GM23338 (cell line): Measurements from ENCODE around the gene HLA-DPA1. TPM values are rescaled to one million over a fixed set of nuclear protein-coding genes. Genes with fewer than 3 reads are reported as not detected.

Experiments
- ATAC-seq: fragments of 200-7000 bp; cut with Tn5 transposase; 3 replicates; pipeline ENCODE4 v1.9.1; 2020
- DNase-seq: peaks from one replicate; pipeline ENCODE4 v3.0.0-alpha.2; 2015; ENCODE audit warnings: low spot score
- H2AFZ ChIP-seq: fragments of 200-600 bp; sonication (generic); 2 replicates; pipeline ENCODE4 v1.8.0; 2016; ENCODE audit warnings: antibody characterized with exemption, mild to moderate bottlenecking, moderate library complexity
- H3F3A ChIP-seq: fragments of 200-600 bp; sonication (generic); replicated peaks from 2 replicates; pipeline ENCODE4 v1.8.0; 2017; ENCODE audit warnings: antibody characterized with exemption, mixed run types, low read depth
- H3K27ac ChIP-seq: fragments of 200-600 bp; sonication (generic); 2 replicates; pipeline ENCODE4 v1.6.1; 2016; ENCODE audit warnings: low read depth
- H3K27me3 ChIP-seq: fragments of 200-600 bp; sonication (generic); 2 replicates; pipeline ENCODE4 v1.8.0; 2016; ENCODE audit warnings: mild to moderate bottlenecking, mixed run types, moderate library complexity; ENCODE audit not compliant: insufficient read depth
- H3K36me3 ChIP-seq: fragments of 200-600 bp; sonication (generic); 2 replicates; pipeline ENCODE4 v1.8.0; 2016; ENCODE audit warnings: mild to moderate bottlenecking; ENCODE audit not compliant: insufficient read depth
- H3K4me1 ChIP-seq: fragments of 200-600 bp; sonication (generic); 2 replicates; pipeline ENCODE4 v1.8.0; 2016; ENCODE audit warnings: mild to moderate bottlenecking, moderate library complexity; ENCODE audit not compliant: insufficient read depth
- H3K4me2 ChIP-seq: fragments of 200-600 bp; sonication (generic); 2 replicates; pipeline ENCODE4 v1.7.1; 2017; ENCODE audit warnings: mixed run types
- H3K4me3 ChIP-seq: fragments of 200-600 bp; sonication (generic); 2 replicates; pipeline ENCODE4 v1.6.1; 2016; ENCODE audit warnings: mixed run types
- H3K79me2 ChIP-seq: fragments of 200-600 bp; sonication (generic); replicated peaks from 2 replicates; pipeline ENCODE4 v1.8.0; 2017; ENCODE audit warnings: mild to moderate bottlenecking; ENCODE audit not compliant: insufficient read depth
- H3K9me2 ChIP-seq: fragments of 200-600 bp; sonication (generic); 2 replicates; pipeline ENCODE4 v1.8.0; 2017; ENCODE audit not compliant: insufficient read depth
- H4K20me1 ChIP-seq: fragments of 200-600 bp; sonication (generic); replicated peaks from 2 replicates; pipeline ENCODE4 v1.8.0; 2017; ENCODE audit warnings: mild to moderate bottlenecking; ENCODE audit not compliant: insufficient read depth
- H3K27ac Mint-ChIP-seq: 2 replicates; pipeline ENCODE4 v1.8.0; 2020; ENCODE audit warnings: inconsistent platforms, mild to moderate bottlenecking, moderate library complexity, mixed read lengths
- H3K27me3 Mint-ChIP-seq: 3 replicates; pipeline ENCODE4 v1.8.0; 2022; ENCODE audit warnings: low read depth, mild to moderate bottlenecking, moderate library complexity, mixed read lengths, inconsistent platforms; ENCODE audit not compliant: insufficient read depth, poor library complexity
- H3K36me3 Mint-ChIP-seq: 3 replicates; pipeline ENCODE4 v1.8.0; 2021; ENCODE audit warnings: low read depth, mild to moderate bottlenecking, inconsistent platforms, moderate library complexity, mixed read lengths
- H3K4me1 Mint-ChIP-seq: 3 replicates; pipeline ENCODE4 v1.8.0; 2020; ENCODE audit warnings: mild to moderate bottlenecking, inconsistent platforms, mixed read lengths
- H3K4me3 Mint-ChIP-seq: 3 replicates; pipeline ENCODE4 v1.8.0; 2021; ENCODE audit warnings: moderate library complexity, mild to moderate bottlenecking, inconsistent platforms, mixed read lengths
- H3K9me3 Mint-ChIP-seq: 3 replicates; pipeline ENCODE4 v1.8.0; 2020; ENCODE audit warnings: moderate library complexity, mild to moderate bottlenecking, inconsistent platforms, mixed read lengths
- CREB1 ChIP-seq: fragments of 250-450 bp; sonication (Bioruptor Pico); IDR thresholded peaks from 2 replicates; pipeline ENCODE4 v1.5.0; 2020; ENCODE audit warnings: low read depth, mild to moderate bottlenecking, moderate library complexity
- CTCF ChIP-seq, 2 experiments: fragments of 200-600 bp in 1 of 2; sonication (generic) in 1 of 2; conservative IDR thresholded peaks; 2 replicates each; pipeline versions ENCODE4 v1.5.1 to v1.6.1; 2016 to 2017; ENCODE audit warnings: antibody characterized with exemption in 2 of 2, low read depth in 2 of 2, mild to moderate bottlenecking in 2 of 2, moderate library complexity in 1 of 2
- EZH2 ChIP-seq: fragments of 200-600 bp; sonication (generic); IDR thresholded peaks from one replicate; pipeline ENCODE4 v1.8.0; 2017; ENCODE audit warnings: antibody characterized with exemption, mild to moderate bottlenecking, low read depth; ENCODE audit not compliant: unreplicated experiment
- EZH2phosphoT487 ChIP-seq: fragments of 200-600 bp; sonication (generic); IDR thresholded peaks from one replicate; pipeline ENCODE4 v1.8.1; 2018; ENCODE audit warnings: antibody characterized with exemption; ENCODE audit not compliant: unreplicated experiment
- JUNB ChIP-seq: IDR thresholded peaks from one replicate; pipeline ENCODE4 v1.6.1; 2016; ENCODE audit warnings: antibody characterized with exemption; ENCODE audit not compliant: unreplicated experiment
- NANOG ChIP-seq: IDR thresholded peaks from 2 replicates; pipeline ENCODE4 v1.6.1; 2016; ENCODE audit warnings: antibody characterized with exemption, borderline replicate concordance
- POLR2AphosphoS5 ChIP-seq: IDR thresholded peaks from 2 replicates; pipeline ENCODE4 v1.6.1; 2016; ENCODE audit warnings: antibody characterized with exemption, low read depth
- STAT1 ChIP-seq: IDR thresholded peaks from one replicate; pipeline ENCODE4 v1.6.1; 2016; ENCODE audit warnings: antibody characterized with exemption; ENCODE audit not compliant: unreplicated experiment
- ZNF114 ChIP-seq: fragments of 250-450 bp; sonication (Bioruptor Pico); IDR thresholded peaks from 2 replicates; pipeline ENCODE4 v1.5.0; 2020; ENCODE audit warnings: mild to moderate bottlenecking, moderate library complexity
- ZNF331 ChIP-seq: fragments of 250-450 bp; sonication (Bioruptor Pico); IDR thresholded peaks from 2 replicates; pipeline ENCODE4 v1.5.0; 2020; ENCODE audit warnings: low read depth, mild to moderate bottlenecking, moderate library complexity
- polyA plus RNA-seq: library from polyadenylated mRNA; unstranded; fragments of >200 nt; fragmentation: Nextera tagmentation; extraction: Ambion mirVana; gene quantifications from 2 replicates; pipeline ENCODE4 v1.2.1, GENCODE V29; 2016
- total RNA-seq: library from RNA; depleted of rRNA; stranded (reverse); fragments of >200 nt; shearing (Covaris generic); gene quantifications from 2 replicates; pipeline ENCODE4 v1.2.3, GENCODE V29; 2014
- TF ChIP-seq, protein P1 (sequence below): IDR thresholded peaks from 2 replicates; pipeline ENCODE4 v1.6.1; 2016; ENCODE audit warnings: antibody characterized with exemption
- TF ChIP-seq, protein P2 (sequence below): IDR thresholded peaks from one replicate; pipeline ENCODE4 v1.6.1; 2018; ENCODE audit warnings: antibody characterized with exemption; ENCODE audit not compliant: unreplicated experiment
- TF ChIP-seq, protein P3 (sequence below): fragments of 250-450 bp; sonication (Bioruptor Pico); IDR thresholded peaks from 2 replicates; pipeline ENCODE4 v1.5.0; 2020; ENCODE audit warnings: mild to moderate bottlenecking, moderate library complexity

Gene HLA-DPA1
- total and polyA plus RNA-seq, 2 experiments from 2014 or later: 4.1 to 6.9 TPM

DNA sequence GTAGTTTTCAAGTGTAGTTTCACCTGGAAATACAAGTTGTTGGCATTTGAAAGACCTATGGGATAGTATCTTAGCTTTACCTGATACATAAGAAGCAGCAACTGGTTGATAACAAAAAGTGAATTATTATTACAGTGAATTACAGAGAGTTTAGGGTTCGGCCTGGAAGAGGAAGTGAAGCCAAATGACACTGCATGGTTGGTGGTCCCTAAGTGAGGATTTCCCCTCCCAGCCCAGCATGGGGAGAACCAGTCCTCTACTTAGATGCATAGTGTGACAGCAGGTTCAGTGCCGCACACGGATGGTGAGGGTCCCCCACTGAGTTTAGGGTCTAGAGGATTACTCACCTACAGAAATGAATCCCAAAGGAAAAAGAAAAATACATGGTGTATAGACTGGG lies 20.4 kb upstream of the HLA-DPA1 start:
- H3K4me2 ChIP-seq: no peak overlapping the region
- no peaks in the 10 kb centered on the region for H3K27me3 ChIP-seq
- no peaks in the 10 kb centered on the region for H3K4me1 ChIP-seq
- TF ChIP-seq STAT1 (no peak), JUNB (no peak), NANOG (no peak), EZH2 (no peak), EZH2phosphoT487 (no peak), CTCF (conservative IDR thresholded peaks at IDR 0.05; ENCODE audit: low read depth in 2 of 2) (no peak), ZNF331 (CRISPR knock-in tag) (no peak), CREB1 (CRISPR knock-in tag) (no peak), ZNF114 (no peak), POLR2AphosphoS5 (no peak)
- TF ChIP-seq, protein P1, sequence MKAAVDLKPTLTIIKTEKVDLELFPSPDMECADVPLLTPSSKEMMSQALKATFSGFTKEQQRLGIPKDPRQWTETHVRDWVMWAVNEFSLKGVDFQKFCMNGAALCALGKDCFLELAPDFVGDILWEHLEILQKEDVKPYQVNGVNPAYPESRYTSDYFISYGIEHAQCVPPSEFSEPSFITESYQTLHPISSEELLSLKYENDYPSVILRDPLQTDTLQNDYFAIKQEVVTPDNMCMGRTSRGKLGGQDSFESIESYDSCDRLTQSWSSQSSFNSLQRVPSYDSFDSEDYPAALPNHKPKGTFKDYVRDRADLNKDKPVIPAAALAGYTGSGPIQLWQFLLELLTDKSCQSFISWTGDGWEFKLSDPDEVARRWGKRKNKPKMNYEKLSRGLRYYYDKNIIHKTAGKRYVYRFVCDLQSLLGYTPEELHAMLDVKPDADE: no peak
- TF ChIP-seq, protein P2, sequence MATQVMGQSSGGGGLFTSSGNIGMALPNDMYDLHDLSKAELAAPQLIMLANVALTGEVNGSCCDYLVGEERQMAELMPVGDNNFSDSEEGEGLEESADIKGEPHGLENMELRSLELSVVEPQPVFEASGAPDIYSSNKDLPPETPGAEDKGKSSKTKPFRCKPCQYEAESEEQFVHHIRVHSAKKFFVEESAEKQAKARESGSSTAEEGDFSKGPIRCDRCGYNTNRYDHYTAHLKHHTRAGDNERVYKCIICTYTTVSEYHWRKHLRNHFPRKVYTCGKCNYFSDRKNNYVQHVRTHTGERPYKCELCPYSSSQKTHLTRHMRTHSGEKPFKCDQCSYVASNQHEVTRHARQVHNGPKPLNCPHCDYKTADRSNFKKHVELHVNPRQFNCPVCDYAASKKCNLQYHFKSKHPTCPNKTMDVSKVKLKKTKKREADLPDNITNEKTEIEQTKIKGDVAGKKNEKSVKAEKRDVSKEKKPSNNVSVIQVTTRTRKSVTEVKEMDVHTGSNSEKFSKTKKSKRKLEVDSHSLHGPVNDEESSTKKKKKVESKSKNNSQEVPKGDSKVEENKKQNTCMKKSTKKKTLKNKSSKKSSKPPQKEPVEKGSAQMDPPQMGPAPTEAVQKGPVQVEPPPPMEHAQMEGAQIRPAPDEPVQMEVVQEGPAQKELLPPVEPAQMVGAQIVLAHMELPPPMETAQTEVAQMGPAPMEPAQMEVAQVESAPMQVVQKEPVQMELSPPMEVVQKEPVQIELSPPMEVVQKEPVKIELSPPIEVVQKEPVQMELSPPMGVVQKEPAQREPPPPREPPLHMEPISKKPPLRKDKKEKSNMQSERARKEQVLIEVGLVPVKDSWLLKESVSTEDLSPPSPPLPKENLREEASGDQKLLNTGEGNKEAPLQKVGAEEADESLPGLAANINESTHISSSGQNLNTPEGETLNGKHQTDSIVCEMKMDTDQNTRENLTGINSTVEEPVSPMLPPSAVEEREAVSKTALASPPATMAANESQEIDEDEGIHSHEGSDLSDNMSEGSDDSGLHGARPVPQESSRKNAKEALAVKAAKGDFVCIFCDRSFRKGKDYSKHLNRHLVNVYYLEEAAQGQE: no peak
- TF ChIP-seq, protein P3, sequence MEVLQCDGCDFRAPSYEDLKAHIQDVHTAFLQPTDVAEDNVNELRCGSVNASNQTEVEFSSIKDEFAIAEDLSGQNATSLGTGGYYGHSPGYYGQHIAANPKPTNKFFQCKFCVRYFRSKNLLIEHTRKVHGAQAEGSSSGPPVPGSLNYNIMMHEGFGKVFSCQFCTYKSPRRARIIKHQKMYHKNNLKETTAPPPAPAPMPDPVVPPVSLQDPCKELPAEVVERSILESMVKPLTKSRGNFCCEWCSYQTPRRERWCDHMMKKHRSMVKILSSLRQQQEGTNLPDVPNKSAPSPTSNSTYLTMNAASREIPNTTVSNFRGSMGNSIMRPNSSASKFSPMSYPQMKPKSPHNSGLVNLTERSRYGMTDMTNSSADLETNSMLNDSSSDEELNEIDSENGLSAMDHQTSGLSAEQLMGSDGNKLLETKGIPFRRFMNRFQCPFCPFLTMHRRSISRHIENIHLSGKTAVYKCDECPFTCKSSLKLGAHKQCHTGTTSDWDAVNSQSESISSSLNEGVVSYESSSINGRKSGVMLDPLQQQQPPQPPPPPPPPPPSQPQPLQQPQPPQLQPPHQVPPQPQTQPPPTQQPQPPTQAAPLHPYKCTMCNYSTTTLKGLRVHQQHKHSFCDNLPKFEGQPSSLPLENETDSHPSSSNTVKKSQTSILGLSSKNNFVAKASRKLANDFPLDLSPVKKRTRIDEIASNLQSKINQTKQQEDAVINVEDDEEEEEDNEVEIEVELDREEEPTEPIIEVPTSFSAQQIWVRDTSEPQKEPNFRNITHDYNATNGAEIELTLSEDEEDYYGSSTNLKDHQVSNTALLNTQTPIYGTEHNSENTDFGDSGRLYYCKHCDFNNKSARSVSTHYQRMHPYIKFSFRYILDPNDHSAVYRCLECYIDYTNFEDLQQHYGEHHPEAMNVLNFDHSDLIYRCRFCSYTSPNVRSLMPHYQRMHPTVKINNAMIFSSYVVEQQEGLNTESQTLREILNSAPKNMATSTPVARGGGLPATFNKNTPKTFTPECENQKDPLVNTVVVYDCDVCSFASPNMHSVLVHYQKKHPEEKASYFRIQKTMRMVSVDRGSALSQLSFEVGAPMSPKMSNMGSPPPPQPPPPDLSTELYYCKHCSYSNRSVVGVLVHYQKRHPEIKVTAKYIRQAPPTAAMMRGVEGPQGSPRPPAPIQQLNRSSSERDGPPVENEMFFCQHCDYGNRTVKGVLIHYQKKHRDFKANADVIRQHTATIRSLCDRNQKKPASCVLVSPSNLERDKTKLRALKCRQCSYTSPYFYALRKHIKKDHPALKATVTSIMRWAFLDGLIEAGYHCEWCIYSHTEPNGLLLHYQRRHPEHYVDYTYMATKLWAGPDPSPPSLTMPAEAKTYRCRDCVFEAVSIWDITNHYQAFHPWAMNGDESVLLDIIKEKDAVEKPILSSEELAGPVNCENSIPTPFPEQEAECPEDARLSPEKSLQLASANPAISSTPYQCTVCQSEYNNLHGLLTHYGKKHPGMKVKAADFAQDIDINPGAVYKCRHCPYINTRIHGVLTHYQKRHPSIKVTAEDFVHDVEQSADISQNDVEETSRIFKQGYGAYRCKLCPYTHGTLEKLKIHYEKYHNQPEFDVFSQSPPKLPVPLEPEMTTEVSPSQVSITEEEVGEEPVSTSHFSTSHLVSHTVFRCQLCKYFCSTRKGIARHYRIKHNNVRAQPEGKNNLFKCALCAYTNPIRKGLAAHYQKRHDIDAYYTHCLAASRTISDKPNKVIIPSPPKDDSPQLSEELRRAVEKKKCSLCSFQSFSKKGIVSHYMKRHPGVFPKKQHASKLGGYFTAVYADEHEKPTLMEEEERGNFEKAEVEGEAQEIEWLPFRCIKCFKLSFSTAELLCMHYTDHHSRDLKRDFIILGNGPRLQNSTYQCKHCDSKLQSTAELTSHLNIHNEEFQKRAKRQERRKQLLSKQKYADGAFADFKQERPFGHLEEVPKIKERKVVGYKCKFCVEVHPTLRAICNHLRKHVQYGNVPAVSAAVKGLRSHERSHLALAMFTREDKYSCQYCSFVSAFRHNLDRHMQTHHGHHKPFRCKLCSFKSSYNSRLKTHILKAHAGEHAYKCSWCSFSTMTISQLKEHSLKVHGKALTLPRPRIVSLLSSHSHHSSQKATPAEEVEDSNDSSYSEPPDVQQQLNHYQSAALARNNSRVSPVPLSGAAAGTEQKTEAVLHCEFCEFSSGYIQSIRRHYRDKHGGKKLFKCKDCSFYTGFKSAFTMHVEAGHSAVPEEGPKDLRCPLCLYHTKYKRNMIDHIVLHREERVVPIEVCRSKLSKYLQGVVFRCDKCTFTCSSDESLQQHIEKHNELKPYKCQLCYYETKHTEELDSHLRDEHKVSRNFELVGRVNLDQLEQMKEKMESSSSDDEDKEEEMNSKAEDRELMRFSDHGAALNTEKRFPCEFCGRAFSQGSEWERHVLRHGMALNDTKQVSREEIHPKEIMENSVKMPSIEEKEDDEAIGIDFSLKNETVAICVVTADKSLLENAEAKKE (CRISPR knock-in tag): no peak
- H3K4me3 ChIP-seq: no peak overlapping the region
- Mint-ChIP-seq H3K27me3 (peaks cover 8% of the 10 kb centered on the region), H3K9me3 (no peaks in the 10 kb centered on the region; the same call in 2 of the 3 replicates), H3K4me1 (peaks cover 3% of the 10 kb centered on the region; the same call in 2 of the 3 replicates), H3K4me3 (no peak overlapping the region), H3K36me3 (no peaks in the 10 kb centered on the region), H3K27ac (no peak overlapping the region)
- H2AFZ ChIP-seq: no peak overlapping the region
- no peaks in the 10 kb centered on the region for H3F3A ChIP-seq
- no peak overlapping the region for H3K27ac ChIP-seq
- DNase-seq (no peak), ATAC-seq (no peak)
- H3K9me2 ChIP-seq: peaks cover 10% of the 10 kb centered on the region; the same call in 1 of the 2 replicates
- H3K79me2 ChIP-seq: no peaks in the 10 kb centered on the region
- H3K36me3 ChIP-seq: no peaks in the 10 kb centered on the region
- no peaks in the 10 kb centered on the region for H4K20me1 ChIP-seq
